ENCODE data around the gene PARD3B.

DNA sequence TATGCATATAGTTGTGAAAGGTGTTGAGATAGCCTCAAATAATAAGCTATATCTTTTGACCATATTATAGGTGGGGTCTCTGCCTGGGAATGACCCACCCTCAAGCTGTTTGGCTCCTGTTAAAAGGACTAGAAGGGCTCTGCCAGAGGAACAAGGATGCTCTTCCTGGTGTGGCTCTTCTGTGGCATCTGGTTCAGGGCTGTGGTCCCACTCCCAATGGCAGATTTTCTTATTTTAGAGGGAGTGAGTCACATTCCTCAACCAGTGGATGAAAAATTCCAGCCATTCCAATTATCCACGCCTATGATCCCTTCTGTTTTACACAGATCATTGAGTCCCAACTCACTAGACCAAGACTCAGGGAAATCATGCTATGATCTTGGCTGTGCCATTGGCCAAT is 119.9 kb downstream of the PARD3B start:
- TF ChIP-seq, protein P1, sequence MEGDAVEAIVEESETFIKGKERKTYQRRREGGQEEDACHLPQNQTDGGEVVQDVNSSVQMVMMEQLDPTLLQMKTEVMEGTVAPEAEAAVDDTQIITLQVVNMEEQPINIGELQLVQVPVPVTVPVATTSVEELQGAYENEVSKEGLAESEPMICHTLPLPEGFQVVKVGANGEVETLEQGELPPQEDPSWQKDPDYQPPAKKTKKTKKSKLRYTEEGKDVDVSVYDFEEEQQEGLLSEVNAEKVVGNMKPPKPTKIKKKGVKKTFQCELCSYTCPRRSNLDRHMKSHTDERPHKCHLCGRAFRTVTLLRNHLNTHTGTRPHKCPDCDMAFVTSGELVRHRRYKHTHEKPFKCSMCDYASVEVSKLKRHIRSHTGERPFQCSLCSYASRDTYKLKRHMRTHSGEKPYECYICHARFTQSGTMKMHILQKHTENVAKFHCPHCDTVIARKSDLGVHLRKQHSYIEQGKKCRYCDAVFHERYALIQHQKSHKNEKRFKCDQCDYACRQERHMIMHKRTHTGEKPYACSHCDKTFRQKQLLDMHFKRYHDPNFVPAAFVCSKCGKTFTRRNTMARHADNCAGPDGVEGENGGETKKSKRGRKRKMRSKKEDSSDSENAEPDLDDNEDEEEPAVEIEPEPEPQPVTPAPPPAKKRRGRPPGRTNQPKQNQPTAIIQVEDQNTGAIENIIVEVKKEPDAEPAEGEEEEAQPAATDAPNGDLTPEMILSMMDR (IDR thresholded peaks at IDR 0.05; ENCODE audit: low read depth, low read length, poor library complexity, severe bottlenecking) = no peak
- TF ChIP-seq EZH2phosphoT487 (IDR thresholded peaks at IDR 0.05; ENCODE audit: borderline replicate concordance, low read length) = no peak
